HFF-Myc (cell line): ENCODE data around the gene PRKD2.
"Not testable (repeated sequence)": the region's sequence is repeated elsewhere in the genome, so short reads cannot be mapped to it uniquely, and the experiment has no call there.

ENCODE experiments used
- DNase-seq: peaks from one replicate; pipeline ENCODE4 v3.0.0-alpha.2; 2011; ENCODE audit warnings: low read depth; ENCODE audit errors: extremely low read depth
- H3K4me3 ChIP-seq: replicated peaks from 2 replicates; pipeline ENCODE4 v1.5.1; 2011; ENCODE audit warnings: low read depth, mild to moderate bottlenecking, control low read depth, low read length
- CTCF ChIP-seq: IDR thresholded peaks from 2 replicates; pipeline ENCODE4 v1.5.1; 2012; ENCODE audit warnings: mild to moderate bottlenecking, low read depth, low read length, control low read depth; ENCODE audit errors: missing control alignments

PRKD2 gene

GRCh38 chr19:46717716-46718143 is 816 bp upstream of the PRKD2 start:
- H3K4me3 ChIP-seq = peak overlapping the region; percentile 76
- DNase-seq = no peak
- TF ChIP-seq CTCF = no peak

GRCh38 chr19:46716672-46717033 is 261 bp downstream of the PRKD2 start:
- DNase-seq = no peak
- H3K4me3 ChIP-seq = peak overlapping the region; percentile 76
- no peak for TF ChIP-seq CTCF

GRCh38 chr19:46715975-46716671 is 791 bp downstream of the PRKD2 start:
- DNase-seq = no peak
- TF ChIP-seq CTCF = no peak
- peak overlapping the region; percentile 76 for H3K4me3 ChIP-seq

- no peak for DNase-seq
- TF ChIP-seq CTCF = no peak
- H3K4me3 ChIP-seq = peak overlapping the region; percentile 76
Measured at GRCh38 chr19:46715620-46715974, 1.3 kb downstream of the PRKD2 start.

- peak overlapping the region; percentile 76 for H3K4me3 ChIP-seq
- TF ChIP-seq CTCF = no peak
- no peak for DNase-seq
Measured at GRCh38 chr19:46714444-46715106, 2.3 kb downstream of the PRKD2 start.

GRCh38 chr19:46713781-46714443 is 3.0 kb downstream of the PRKD2 start:
- no peak for TF ChIP-seq CTCF
- peak overlapping the region; percentile 76 for H3K4me3 ChIP-seq
- peak; percentile 54 for DNase-seq

GRCh38 chr19:46712768-46713338 is 4.1 kb downstream of the PRKD2 start:
- H3K4me3 ChIP-seq, DNase-seq: not testable (repeated sequence)
